Measurements from ENCODE around the gene TTC39B. TPM values are rescaled to one million over a fixed set of nuclear protein-coding genes. Genes with fewer than 3 reads are reported as not detected.

TTC39B gene
- total and polyA plus RNA-seq, 2 of the 8 experiments (the other 6 are each of a cell fraction or from before 2014, with no cell fraction given): 1.6 to 10.9 TPM

DNA sequence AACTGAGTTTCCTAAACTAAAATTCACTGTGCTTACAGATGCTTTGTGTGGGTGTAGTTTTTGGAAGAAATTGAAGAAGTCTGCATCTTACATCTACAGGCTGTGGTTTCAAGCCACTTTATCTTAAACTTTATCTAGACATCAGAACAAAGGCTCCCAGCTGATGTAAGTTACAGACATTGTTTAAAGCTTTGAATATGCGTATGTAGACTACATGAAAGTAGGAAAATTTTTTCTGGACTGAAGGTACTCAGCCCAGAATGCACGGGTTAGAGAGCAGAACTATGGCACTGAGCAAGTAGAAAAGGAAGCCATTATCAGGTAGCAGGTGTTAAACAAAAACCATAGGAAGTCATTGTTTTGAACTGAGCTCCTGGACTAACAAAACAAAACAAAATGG is 185.4 kb downstream of the TTC39B start:
- Histone ChIP-seq H4K91ac (replicated peaks; ENCODE audit: insufficient read length, low read length) (no peak overlapping the region), H3K4me3 (ENCODE audit: extremely low read depth in 1 of 4, insufficient read depth in 2 of 4, low read depth in 3 of 4, low read length in 4 of 4) (no peak overlapping the region), H3K4me1 (replicated peaks in 1 of 4; ENCODE audit: control insufficient read depth in 3 of 4, insufficient read depth in 4 of 4, low read length in 3 of 4) (no peaks in the 10 kb centered on the region; a peak in 1 of 7 replicates), H2BK20ac (ENCODE audit: low read length) (0 out of 2 replicates have a peak overlapping the region, but pooled peaks have one; percentile 36), H4K20me1 (replicated peaks in 1 of 2; ENCODE audit: control insufficient read depth in 1 of 2, insufficient read depth in 2 of 2, low read length in 2 of 2) (no peaks in the 10 kb centered on the region), H3K36me3 (ENCODE audit: control insufficient read depth in 2 of 4, insufficient read depth in 4 of 4, low read length in 3 of 4) (no peaks in the 10 kb centered on the region), H3K23me2 (ENCODE audit: low read depth, low read length) (no peaks in the 10 kb centered on the region), H4K5ac (ENCODE audit: insufficient read length, low read depth, low read length) (no peak overlapping the region), H3K18ac (ENCODE audit: extremely low read depth, low read length) (no peak overlapping the region), H3K79me2 (ENCODE audit: control insufficient read depth in 1 of 2, insufficient read depth in 2 of 2, low read length in 2 of 2) (no peaks in the 10 kb centered on the region), H2BK12ac (ENCODE audit: low read depth, low read length) (no peak overlapping the region), H3K14ac (ENCODE audit: insufficient read length) (no peak overlapping the region), H2BK5ac (ENCODE audit: low read depth, low read length) (no peak overlapping the region), H3K27ac (ENCODE audit: low read depth, low read length) (no peak overlapping the region), H3K56ac (replicated peaks; ENCODE audit: insufficient read length, low read depth, low read length) (no peak overlapping the region), H3K23ac (ENCODE audit: insufficient read length) (no peak overlapping the region), H4K8ac (ENCODE audit: extremely low read depth, insufficient read depth, low read length) (no peak overlapping the region), H3K4me2 (ENCODE audit: insufficient read depth in 1 of 2, low read depth in 2 of 2, low read length in 2 of 2) (no peak overlapping the region), H2AK5ac (ENCODE audit: low read depth, low read length) (no peak overlapping the region), H3K4ac (replicated peaks; ENCODE audit: insufficient read length, low read depth, low read length) (no peak overlapping the region), H3K9me3 (ENCODE audit: insufficient read depth in 2 of 2, low read depth in 1 of 2, low read length in 1 of 2) (no peaks in the 10 kb centered on the region), H2BK15ac (ENCODE audit: low read length) (no peak overlapping the region), H3K27me3 (replicated peaks in 1 of 4; ENCODE audit: control insufficient read depth in 3 of 4, extremely low read depth in 1 of 4, insufficient read depth in 3 of 4, low read length in 3 of 4) (no peaks in the 10 kb centered on the region), H3K79me1 (ENCODE audit: low read depth, low read length) (no peaks in the 10 kb centered on the region), H2BK120ac (replicated peaks; ENCODE audit: low read depth, low read length) (peak overlapping the region; percentile 57), H3K9ac (replicated peaks in 1 of 4; ENCODE audit: extremely low read depth in 1 of 4, low read depth in 3 of 4, low read length in 3 of 4) (no peak overlapping the region), H2AFZ (ENCODE audit: low read length) (no peak overlapping the region)
- TF ChIP-seq ATF2 (IDR thresholded peaks at IDR 0.05; ENCODE audit: low read length): no peak
- no peak for TF ChIP-seq BACH1 (IDR thresholded peaks at IDR 0.05; ENCODE audit: low read length)
- no peak for TF ChIP-seq NANOG (IDR thresholded peaks at IDR 0.05; ENCODE audit: insufficient read depth, low read depth, low read length, poor library complexity, severe bottlenecking)
- no peak for TF ChIP-seq MAFK (IDR thresholded peaks at IDR 0.05; ENCODE audit: low read depth, low read length)
- TF ChIP-seq CHD2 (IDR thresholded peaks at IDR 0.05; ENCODE audit: low read length): no peak
- TF ChIP-seq POLR2A (IDR thresholded peaks at IDR 0.05; ENCODE audit: control extremely low read depth in 1 of 2, low read depth in 2 of 2, low read length in 2 of 2): no peak
- FAIRE-seq (no peak), DNase-seq (ENCODE audit: low read depth in 1 of 2, low spot score in 2 of 2) (no peak)
- WGBS, 2 experiments (ENCODE audit: extremely low coverage in 1 of 2, insufficient coverage in 1 of 2, insufficient read length in 1 of 2, insufficient replicate concordance in 2 of 2, low coverage in 1 of 2, low lambda C conversion rate in 2 of 2, missing lambda C conversion rate in 1 of 2): 83% methylated on average over 2 of the region's 2 CpGs; no CpG with 5 or more reads in 1 of the 2 experiments
- POLR2A ChIA-PET (ENCODE audit: partially characterized antibody): no interaction called here
- CTCF ChIA-PET (ENCODE audit: partially characterized antibody): interaction anchor here (0.9 to 2.8 kb wide), 4 partner anchors 12 to 18 kb away, joined by 3 to 14 read pairs (median 6); no protein-coding TSS in a partner anchor

Data from H1 (cell line).